ENCODE data around the gene AMZ1. TPM values are rescaled to one million over a fixed set of nuclear protein-coding genes. Genes with fewer than 3 reads are reported as not detected.

AMZ1 gene
- total RNA-seq, 1 donor from 2014 or later: 0.05 TPM

- no peak overlapping the region for H3K27ac Mint-ChIP-seq (ENCODE audit: unreplicated experiment)
- peaks cover 7% of the 10 kb centered on the region for H3K27me3 Mint-ChIP-seq (ENCODE audit: unreplicated experiment)
- TF ChIP-seq CTCF (IDR thresholded peaks at IDR 0.05; ENCODE audit: unreplicated experiment): no peak
- no peak for DNase-seq (ENCODE audit: low spot score)
- H3K36me3 Mint-ChIP-seq (ENCODE audit: low read depth, unreplicated experiment): peaks cover 12% of the 10 kb centered on the region
- no peaks in the 10 kb centered on the region for H3K9me3 Mint-ChIP-seq (ENCODE audit: unreplicated experiment)
- H3K4me1 Mint-ChIP-seq (ENCODE audit: unreplicated experiment): peaks cover 9% of the 10 kb centered on the region
- H3K4me3 Mint-ChIP-seq (ENCODE audit: unreplicated experiment): no peak overlapping the region
Observed at GRCh38 chr7:2646680-2647571, 41.1 kb upstream of the AMZ1 start.

- peaks cover 14% of the 10 kb centered on the region for H3K36me3 Mint-ChIP-seq (ENCODE audit: low read depth, unreplicated experiment)
- no peak overlapping the region for H3K4me3 Mint-ChIP-seq (ENCODE audit: unreplicated experiment)
- peaks cover 9% of the 10 kb centered on the region for H3K4me1 Mint-ChIP-seq (ENCODE audit: unreplicated experiment)
- DNase-seq (ENCODE audit: low spot score): no peak
- no peak overlapping the region for H3K27ac Mint-ChIP-seq (ENCODE audit: unreplicated experiment)
- H3K9me3 Mint-ChIP-seq (ENCODE audit: unreplicated experiment): no peaks in the 10 kb centered on the region
- H3K27me3 Mint-ChIP-seq (ENCODE audit: unreplicated experiment): peaks cover 7% of the 10 kb centered on the region
- no peak for TF ChIP-seq CTCF (IDR thresholded peaks at IDR 0.05; ENCODE audit: unreplicated experiment)
Observed at GRCh38 chr7:2647594-2648172, 40.3 kb upstream of the AMZ1 start.

GRCh38 chr7:2649139-2649838 is 38.7 kb upstream of the AMZ1 start:
- Mint-ChIP-seq H3K27ac (ENCODE audit: unreplicated experiment) (no peak overlapping the region), H3K27me3 (ENCODE audit: unreplicated experiment) (peaks cover 7% of the 10 kb centered on the region), H3K4me3 (ENCODE audit: unreplicated experiment) (no peak overlapping the region), H3K36me3 (ENCODE audit: low read depth, unreplicated experiment) (peaks cover 14% of the 10 kb centered on the region), H3K9me3 (ENCODE audit: unreplicated experiment) (no peaks in the 10 kb centered on the region), H3K4me1 (ENCODE audit: unreplicated experiment) (peaks cover 9% of the 10 kb centered on the region)
- no peak for DNase-seq (ENCODE audit: low spot score)
- TF ChIP-seq CTCF (IDR thresholded peaks at IDR 0.05; ENCODE audit: unreplicated experiment): no peak

GRCh38 chr7:2649991-2650390 is 38.0 kb upstream of the AMZ1 start:
- Mint-ChIP-seq H3K4me1 (ENCODE audit: unreplicated experiment) (peaks cover 8% of the 10 kb centered on the region), H3K27me3 (ENCODE audit: unreplicated experiment) (peaks cover 7% of the 10 kb centered on the region), H3K27ac (ENCODE audit: unreplicated experiment) (no peak overlapping the region), H3K4me3 (ENCODE audit: unreplicated experiment) (no peak overlapping the region), H3K36me3 (ENCODE audit: low read depth, unreplicated experiment) (peaks cover 14% of the 10 kb centered on the region), H3K9me3 (ENCODE audit: unreplicated experiment) (no peaks in the 10 kb centered on the region)
- DNase-seq (ENCODE audit: low spot score): no peak
- TF ChIP-seq CTCF (IDR thresholded peaks at IDR 0.05; ENCODE audit: unreplicated experiment): no peak

Data from endothelial cell (in vitro differentiated cells).